Liver (tissue), 9 donors: Measurements from ENCODE around the gene PRDM5. TPM values are rescaled to one million over a fixed set of nuclear protein-coding genes. Genes with fewer than 3 reads are reported as not detected.

ENCODE experiments used
- DNase-seq: peaks from one replicate; pipeline ENCODE4 v3.0.0-alpha.2; 2017; ENCODE audit warnings: low spot score
- H3K27ac ChIP-seq, 2 donors: one replicate each; pipeline ENCODE4 v1.7.0; 2013; ENCODE audit warnings: inconsistent platforms in 2 of 2, low read length in 2 of 2, control low read depth in 1 of 2, low read depth in 1 of 2, mild to moderate bottlenecking in 1 of 2
- H3K27me3 ChIP-seq, 4 donors: one replicate each; pipeline versions ENCODE4 v1.6.1 to v1.7.0; 2013; ENCODE audit warnings: low read length in 3 of 4, inconsistent platforms in 1 of 4, mild to moderate bottlenecking in 1 of 4, moderate library complexity in 1 of 4; ENCODE audit not compliant: control insufficient read depth in 4 of 4, insufficient read depth in 4 of 4
- H3K36me3 ChIP-seq, 4 donors: one replicate each; pipeline versions ENCODE4 v1.6.1 to v1.7.0; 2013; ENCODE audit warnings: low read length in 3 of 4, mild to moderate bottlenecking in 3 of 4, low read depth in 1 of 4, moderate library complexity in 1 of 4; ENCODE audit not compliant: control insufficient read depth in 4 of 4, insufficient read depth in 3 of 4
- H3K4me1 ChIP-seq, 4 donors: one replicate each; pipeline versions ENCODE4 v1.6.1 to v1.7.0; 2013; ENCODE audit warnings: low read length in 3 of 4, mild to moderate bottlenecking in 3 of 4, moderate library complexity in 1 of 4; ENCODE audit not compliant: control insufficient read depth in 4 of 4, insufficient read depth in 4 of 4
- H3K4me3 ChIP-seq, 3 donors: one replicate each; pipeline versions ENCODE4 v1.6.1 to v1.7.0; 2013; ENCODE audit warnings: low read length in 3 of 3, control low read depth in 1 of 3, low read depth in 1 of 3, mild to moderate bottlenecking in 1 of 3
- H3K9ac ChIP-seq, 2 donors: one replicate each; pipeline ENCODE4 v1.7.0; 2013; ENCODE audit warnings: low read length in 2 of 2, mild to moderate bottlenecking in 2 of 2, moderate library complexity in 2 of 2, control low read depth in 1 of 2, low read depth in 1 of 2
- H3K9me3 ChIP-seq, 4 donors: one replicate each; pipeline versions ENCODE4 v1.6.1 to v1.7.0; 2013; ENCODE audit warnings: low read length in 3 of 4; ENCODE audit not compliant: control insufficient read depth in 4 of 4
- CTCF ChIP-seq: fragments of 150-350 bp; IDR thresholded peaks from 2 replicates; pipeline ENCODE4 v1.5.1; 2017; ENCODE audit warnings: improper control_type of control experiment, low read depth, low read length; ENCODE audit not compliant: missing input control
- FOXA1 ChIP-seq: IDR thresholded peaks from 2 replicates; pipeline ENCODE4 v1.6.1; 2016; ENCODE audit warnings: antibody characterized with exemption
- FOXA2 ChIP-seq: IDR thresholded peaks from 2 replicates; pipeline ENCODE4 v1.6.1; 2016; ENCODE audit warnings: antibody characterized with exemption
- GABPA ChIP-seq, 2 donors: IDR thresholded peaks in 1 of 2; conservative IDR thresholded peaks in 1 of 2; 2 replicates each; pipeline ENCODE4 v1.6.1; 2016; ENCODE audit warnings: antibody characterized with exemption in 2 of 2, mild to moderate bottlenecking in 1 of 2, moderate library complexity in 1 of 2
- JUND ChIP-seq, 2 donors: IDR thresholded peaks; 2 replicates each; pipeline ENCODE4 v1.6.1; 2016; ENCODE audit warnings: antibody characterized with exemption in 2 of 2
- NR2F2 ChIP-seq: IDR thresholded peaks from 2 replicates; pipeline ENCODE4 v1.6.1; 2016; ENCODE audit warnings: antibody characterized with exemption
- REST ChIP-seq: IDR thresholded peaks from 2 replicates; pipeline ENCODE4 v1.6.1; 2016; ENCODE audit warnings: antibody characterized with exemption, mild to moderate bottlenecking
- RXRA ChIP-seq, 2 donors: IDR thresholded peaks; 2 replicates each; pipeline ENCODE4 v1.6.1; 2017 to 2018; ENCODE audit warnings: antibody characterized with exemption in 2 of 2, mild to moderate bottlenecking in 1 of 2
- SP1 ChIP-seq: IDR thresholded peaks from 2 replicates; pipeline ENCODE4 v1.6.1; 2018; ENCODE audit warnings: antibody characterized with exemption, mild to moderate bottlenecking
- TAF1 ChIP-seq: conservative IDR thresholded peaks from 2 replicates; pipeline ENCODE4 v1.6.1; 2016; ENCODE audit warnings: antibody characterized with exemption, mild to moderate bottlenecking
- YY1 ChIP-seq: IDR thresholded peaks from 2 replicates; pipeline ENCODE4 v1.6.1; 2016; ENCODE audit warnings: antibody characterized with exemption, mild to moderate bottlenecking
- ZBTB33 ChIP-seq: IDR thresholded peaks from 2 replicates; pipeline ENCODE4 v1.6.1; 2016; ENCODE audit warnings: antibody characterized with exemption
- WGBS: extraction: QIAGEN DNeasy Blood & Tissue Kit; methylation state at CpG from one replicate; pipeline ENCODE4 v1.1.7; 2013; 5-methylcytosine and 5-hydroxymethylcytosine counted together
- polyA plus RNA-seq, 2 donors: library from polyadenylated mRNA; stranded (reverse) in 1 of 2; unstranded in 1 of 2; fragments of 200-250 nt in 1 of 2; fragments of >200 nt in 1 of 2; fragmentation: Nextera tagmentation in 1 of 2; extraction: Ambion mirVana in 1 of 2; gene quantifications; one replicate each; pipeline versions ENCODE4 v1.2.1 to v1.2.3, GENCODE V29; 2013 to 2015
- total RNA-seq, 2 donors: library from RNA; depleted of rRNA; stranded (reverse); fragments of >200 nt; gene quantifications; one replicate each; pipeline ENCODE4 v1.2.3, GENCODE V29; 2014
- donor health status: healthy.
- donor health status: healthy.
- donor health status: healthy.
- donor health status: healthy.
- donor health status: healthy.

PRDM5 gene
- total and polyA plus RNA-seq, 4 donors, result 0.17 to 4.0 (median 1.1) TPM

- TF ChIP-seq ZBTB33, result no peak
Measured at GRCh38 chr4:120850018-120850599, 72.4 kb downstream of the PRDM5 start (continued).

- TF ChIP-seq FOXA1, result no peak
- Histone ChIP-seq H3K4me1 (no peaks in the 10 kb centered on the region), H3K4me3 (no peak overlapping the region), H3K9ac (no peak overlapping the region), H3K36me3 (no peaks in the 10 kb centered on the region), H3K27me3 (no peaks in the 10 kb centered on the region), H3K27ac (no peak overlapping the region), H3K9me3 (no peaks in the 10 kb centered on the region)
- DNase-seq, result no peak
- 75% methylated on average over 2 of the region's 2 CpGs for WGBS
Measured at GRCh38 chr4:120847019-120847582, 75.4 kb downstream of the PRDM5 start.

GRCh38 chr4:120844528-120844921 is 78.0 kb downstream of the PRDM5 start:
- no peak for DNase-seq
- no peak overlapping the region for H3K27ac ChIP-seq
- H3K4me1 ChIP-seq, result no peaks in the 10 kb centered on the region
- TF ChIP-seq SP1 (no peak), FOXA1 (no peak), JUND (IDR thresholded peaks at IDR 0.05) (no peak)
- no peaks in the 10 kb centered on the region for H3K27me3 ChIP-seq
- H3K9ac ChIP-seq, result no peak overlapping the region
- H3K36me3 ChIP-seq, result no peaks in the 10 kb centered on the region
- no peaks in the 10 kb centered on the region for H3K9me3 ChIP-seq
- no peak overlapping the region for H3K4me3 ChIP-seq
- WGBS, result 88% methylated on average over 2 of the region's 2 CpGs

- H3K36me3 ChIP-seq, result no peaks in the 10 kb centered on the region
- H3K27me3 ChIP-seq, result no peaks in the 10 kb centered on the region
- DNase-seq, result no peak
- TF ChIP-seq JUND (IDR thresholded peaks at IDR 0.05), result no peak
- TF ChIP-seq REST, result no peak
- TF ChIP-seq FOXA2, result no peak
- no peak for TF ChIP-seq SP1
- TF ChIP-seq CTCF, result no peak
- TF ChIP-seq RXRA (IDR thresholded peaks at IDR 0.05), result no peak
- TF ChIP-seq NR2F2, result no peak
- TF ChIP-seq YY1, result no peak
- TF ChIP-seq ZBTB33, result no peak
- TF ChIP-seq TAF1, result no peak
- no peak for TF ChIP-seq GABPA (IDR thresholded peaks at IDR 0.05 in 1 of 2, conservative IDR thresholded peaks at IDR 0.05 in 1 of 2)
- no peak overlapping the region for H3K9ac ChIP-seq
- H3K9me3 ChIP-seq, result no peaks in the 10 kb centered on the region
- no peak overlapping the region for H3K4me3 ChIP-seq
- WGBS, result 86% methylated on average over 7 of the region's 7 CpGs
- no peaks in the 10 kb centered on the region for H3K4me1 ChIP-seq
- H3K27ac ChIP-seq, result no peak overlapping the region
Measured at GRCh38 chr4:120843849-120844527, 78.5 kb downstream of the PRDM5 start.
